GM18519 (cell line): ENCODE data around the gene CYP24A1.

Source experiments
- ATAC-seq: cut with Tn5 transposase; IDR thresholded peaks from one replicate; pipeline ENCODE4 v1.9.1; 2021; ENCODE audit warnings: mild to moderate bottlenecking, moderate library complexity; ENCODE audit not compliant: unreplicated experiment, low FRiP score

Gene CYP24A1

GRCh38 chr20:54116550-54117235 lies 57.1 kb downstream of the CYP24A1 start:
- no peak for ATAC-seq

GRCh38 chr20:54115172-54115854 lies 58.5 kb downstream of the CYP24A1 start:
- ATAC-seq: no peak

DNA sequence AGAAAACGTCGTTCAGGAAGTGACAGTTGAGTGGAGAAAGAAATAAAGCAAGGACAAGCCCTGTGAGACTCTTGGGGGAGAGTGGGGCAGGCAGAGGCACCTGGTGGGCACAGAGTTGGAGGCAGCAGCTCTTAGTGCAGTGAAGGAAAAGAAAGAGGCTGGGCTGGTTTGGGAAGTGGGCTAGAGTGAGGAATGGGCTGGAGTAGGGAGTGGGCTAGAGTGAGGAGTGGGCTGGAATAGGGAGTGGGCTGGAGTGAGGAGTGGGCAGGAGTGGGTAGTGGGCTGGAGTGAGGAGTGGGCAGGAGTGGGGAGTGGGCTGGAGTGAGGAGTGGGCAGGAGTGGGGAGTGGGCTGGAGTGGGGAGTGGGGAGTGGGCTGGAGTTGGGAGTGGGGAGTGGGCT lies 59.7 kb downstream of the CYP24A1 start:
- ATAC-seq: no peak

DNA sequence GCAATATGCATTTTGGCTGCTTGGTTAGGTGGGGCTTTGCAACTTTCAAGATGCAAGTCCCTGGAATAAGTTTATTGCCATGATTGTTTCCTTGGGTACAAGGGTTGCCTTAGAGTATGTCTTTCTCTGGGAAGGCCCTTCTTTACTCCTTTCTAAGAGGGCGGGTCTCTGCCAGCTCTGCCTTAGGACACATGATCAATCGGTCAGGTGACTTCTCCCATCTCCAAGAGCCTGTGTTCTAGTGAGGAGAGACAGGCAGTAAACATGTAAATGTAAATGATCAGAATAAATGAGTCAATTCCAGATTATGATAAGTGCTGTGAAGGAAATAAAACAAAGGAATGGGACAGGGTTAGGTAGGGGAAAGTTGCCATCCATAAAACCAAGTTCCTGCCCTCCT lies 60.2 kb downstream of the CYP24A1 start:
- no peak for ATAC-seq

DNA sequence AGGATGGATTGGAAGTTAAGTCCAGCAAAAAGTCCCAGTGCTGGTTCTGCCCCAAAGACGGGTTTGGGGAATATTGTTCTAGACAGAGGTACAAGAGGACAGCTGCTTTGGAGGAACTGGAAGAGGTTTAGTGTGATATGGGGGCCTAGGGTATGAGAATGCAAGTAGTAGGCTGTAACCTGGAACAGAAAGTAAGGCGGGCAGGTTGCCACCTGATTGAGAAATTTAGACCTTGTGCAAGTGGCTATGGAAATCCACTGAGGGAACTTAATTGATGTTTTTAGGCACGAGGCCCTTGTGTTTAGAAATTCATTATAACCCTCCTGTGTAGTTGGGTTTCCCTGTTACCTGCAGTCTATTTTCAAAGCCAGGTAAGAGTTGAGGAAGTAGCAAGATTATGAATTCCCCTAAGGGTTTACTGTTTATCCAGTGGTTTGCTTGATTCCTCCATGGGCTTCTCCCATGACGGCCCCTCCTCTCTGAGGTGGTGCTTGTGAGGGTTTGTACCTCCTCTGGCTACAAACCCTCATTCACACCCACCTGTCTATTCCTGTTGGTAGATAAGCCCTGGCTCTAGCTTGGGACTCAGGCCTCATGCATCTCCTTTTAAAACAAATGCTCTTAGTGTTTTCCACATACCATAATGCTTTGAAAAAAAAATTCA lies 61.4 kb downstream of the CYP24A1 start:
- no peak for ATAC-seq

DNA sequence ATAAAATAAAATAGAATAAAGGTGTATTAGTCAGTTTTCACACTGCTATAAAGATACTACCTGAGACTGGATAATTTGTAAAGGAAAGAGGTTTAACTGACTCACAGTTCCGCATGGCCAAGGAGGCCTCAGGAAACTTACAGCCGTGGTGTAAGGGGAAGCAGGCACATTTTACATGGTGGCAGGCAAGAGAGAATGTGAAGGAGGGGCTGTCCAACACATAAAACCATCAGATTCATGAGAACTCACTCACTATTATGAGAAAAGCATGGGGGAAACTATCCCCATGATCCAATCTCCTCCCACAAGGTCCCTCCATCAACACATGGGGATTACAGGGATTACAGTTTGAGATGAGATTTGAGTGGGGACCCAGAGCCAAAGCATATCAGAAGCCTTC lies 62.3 kb downstream of the CYP24A1 start:
- ATAC-seq: no peak

DNA sequence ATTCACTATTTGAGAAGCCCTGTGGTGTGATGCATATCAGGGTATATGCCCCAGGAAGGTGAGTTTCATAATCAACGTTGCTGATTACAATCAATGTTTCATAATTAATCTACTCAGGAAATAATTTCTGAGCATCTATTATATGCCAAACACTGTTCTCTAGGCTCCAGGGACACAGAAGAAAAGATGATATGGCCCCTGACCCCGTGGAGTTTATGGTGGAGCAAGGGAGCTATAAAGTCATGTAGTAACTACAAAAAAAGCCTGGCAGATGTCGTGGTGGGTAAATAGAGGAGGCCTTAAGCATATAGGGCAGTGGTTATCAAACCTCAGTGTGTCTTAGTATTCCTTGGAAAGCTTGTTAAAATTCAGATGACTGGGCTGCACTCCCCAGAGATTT lies 63.3 kb downstream of the CYP24A1 start:
- no peak for ATAC-seq

DNA sequence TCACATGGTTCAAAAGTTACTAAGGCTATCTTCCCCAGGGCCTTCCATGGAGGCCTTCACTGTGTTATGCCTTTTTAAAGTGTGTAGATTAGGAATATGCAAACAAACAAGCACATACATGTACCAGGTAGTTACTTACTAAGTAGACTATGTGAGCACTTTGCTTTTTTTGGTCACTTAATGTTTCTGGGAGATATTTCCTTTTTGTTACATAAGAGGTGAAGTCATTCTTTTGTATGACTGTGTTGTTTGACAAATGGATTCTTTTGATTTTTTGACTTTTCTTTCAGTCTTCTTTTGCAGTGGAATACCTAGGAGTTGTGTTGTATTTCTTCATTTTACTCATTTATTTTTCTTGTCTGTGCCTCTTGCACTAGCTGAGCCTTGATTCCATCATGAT lies 63.7 kb downstream of the CYP24A1 start:
- no peak for ATAC-seq

DNA sequence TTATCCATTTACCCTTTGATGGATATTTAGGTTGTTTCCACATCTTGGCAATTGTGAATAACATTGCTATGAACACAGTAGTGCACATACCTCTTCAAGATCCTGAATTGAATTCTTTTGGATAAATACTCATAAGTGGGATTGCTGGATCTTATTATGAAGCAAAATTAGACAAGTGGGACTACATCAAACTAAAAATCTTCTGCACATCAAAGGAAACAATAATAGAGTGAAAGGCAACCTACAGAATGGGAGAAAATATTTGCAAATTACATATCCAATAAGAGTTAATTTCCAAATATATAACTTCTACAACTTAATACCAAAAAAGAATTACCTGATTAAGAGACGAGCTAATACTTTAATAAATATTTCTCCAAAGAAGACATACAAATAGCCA lies 65.0 kb downstream of the CYP24A1 start:
- ATAC-seq: no peak

GRCh38 chr20:54108326-54108642 lies 65.5 kb downstream of the CYP24A1 start:
- no peak for ATAC-seq

DNA sequence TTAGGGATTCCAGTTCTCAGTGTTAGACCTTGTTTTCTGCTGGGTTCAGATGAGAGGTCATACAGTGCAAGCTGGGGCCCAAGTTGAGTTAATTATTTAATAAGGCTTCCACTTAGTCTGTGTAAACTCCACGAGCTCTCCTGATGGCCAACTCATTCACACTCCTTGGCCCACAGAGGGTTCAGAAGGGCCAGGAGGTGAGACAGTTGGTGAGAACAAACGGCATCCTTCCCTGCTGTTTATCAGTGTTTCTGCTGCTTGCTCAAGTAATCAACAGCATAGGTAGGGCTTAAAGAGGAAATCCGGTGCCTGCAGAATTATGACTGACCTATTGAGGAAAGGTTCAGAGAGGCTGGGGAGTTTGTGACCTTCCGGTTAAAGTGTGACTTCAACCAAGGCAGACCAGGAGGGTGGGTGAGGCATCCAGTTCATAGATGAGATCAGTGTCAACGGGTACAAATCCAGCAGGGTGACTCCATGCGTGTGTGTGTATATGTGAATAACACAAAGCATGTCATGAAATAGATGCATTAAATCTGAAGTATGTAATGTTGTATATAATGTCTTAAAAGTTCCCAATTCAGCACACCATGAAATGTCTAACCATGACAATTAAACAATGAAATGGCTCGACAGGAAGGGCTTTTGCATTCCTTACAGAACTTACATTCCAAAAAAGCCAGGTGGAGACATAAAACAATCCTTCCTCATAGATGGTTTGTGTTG lies 66.0 kb downstream of the CYP24A1 start:
- ATAC-seq: no peak

- no peak for ATAC-seq
Observed at GRCh38 chr20:54107181-54107580, 66.6 kb downstream of the CYP24A1 start.

GRCh38 chr20:54106162-54106561 lies 67.6 kb downstream of the CYP24A1 start:
- no peak for ATAC-seq

DNA sequence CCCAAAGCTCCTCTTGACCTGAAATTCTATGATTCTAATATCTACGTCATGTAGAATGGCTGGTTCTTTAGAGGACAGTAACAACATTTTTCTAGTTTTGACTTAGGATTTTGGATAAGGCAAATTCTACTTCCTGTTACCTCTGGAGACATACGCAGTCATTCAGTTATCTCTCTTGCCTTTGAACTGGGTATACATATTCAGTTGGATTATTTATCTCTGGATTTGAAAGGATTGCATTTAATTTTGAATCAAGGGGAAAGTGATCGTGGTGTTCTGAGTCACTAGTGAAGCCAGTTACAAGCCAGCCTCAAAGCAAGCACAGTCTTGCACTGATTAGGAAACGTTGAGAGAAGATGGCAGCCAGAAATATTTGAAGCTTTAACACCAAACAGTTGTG lies 68.1 kb downstream of the CYP24A1 start:
- ATAC-seq: no peak

DNA sequence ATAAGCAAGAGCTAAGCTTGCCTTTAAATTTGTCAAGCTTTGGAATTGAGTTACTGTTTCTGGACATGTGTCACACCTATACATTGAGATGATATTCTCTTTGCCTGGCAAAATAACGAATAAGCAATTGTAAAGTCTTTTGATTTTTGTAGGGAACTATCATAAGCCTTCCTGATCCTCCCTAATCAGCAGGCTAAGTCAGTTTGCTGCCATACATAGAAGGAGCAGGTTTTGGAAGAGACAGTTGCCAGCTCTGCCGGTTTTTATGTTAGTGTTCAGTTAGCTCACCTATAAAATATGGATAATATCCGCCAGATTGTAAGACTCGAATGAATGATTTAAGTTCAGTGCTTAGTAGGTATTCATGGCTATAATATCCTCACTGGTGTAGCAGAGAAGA lies 69.0 kb downstream of the CYP24A1 start:
- no peak for ATAC-seq

GRCh38 chr20:54103762-54104600 lies 69.8 kb downstream of the CYP24A1 start:
- no peak for ATAC-seq
